ENCODE data around the gene ADAM12. TPM values are rescaled to one million over a fixed set of nuclear protein-coding genes. Genes with fewer than 3 reads are reported as not detected.
"Not testable (repeated sequence)": the region's sequence is repeated elsewhere in the genome, so short reads cannot be mapped to it uniquely, and the experiment has no call there.

ADAM12 gene
- total RNA-seq, 1 donor from 2014 or later, result 3.7 TPM

- H3K36me3 ChIP-seq, result no peaks in the 10 kb centered on the region
- H3K4me3 ChIP-seq, result no peak overlapping the region
- intact Hi-C loops (cut with DNase I), result no loop called here
- no peak overlapping the region for H3K27ac ChIP-seq
- TF ChIP-seq POLR2AphosphoS5 (IDR thresholded peaks at IDR 0.05; ENCODE audit: insufficient read depth in 1 of 2, low read depth in 1 of 2) (no peak), CTCF (IDR thresholded peaks at IDR 0.05) (no peak), POLR2A (IDR thresholded peaks at IDR 0.05) (no peak)
- peaks cover 9% of the 10 kb centered on the region for H3K4me1 ChIP-seq
- no peaks in the 10 kb centered on the region for H3K9me3 ChIP-seq
- H3K27me3 ChIP-seq, result no peaks in the 10 kb centered on the region
- DNase-seq (ENCODE audit: extremely low spot score in 2 of 2), result no peak
Observed at GRCh38 chr10:126351021-126351420, 37.3 kb downstream of the ADAM12 start.

GRCh38 chr10:126350216-126350992, 37.9 kb downstream of the ADAM12 start:
- intact Hi-C loops (cut with DNase I), result no loop called here
- Histone ChIP-seq H3K36me3 (no peaks in the 10 kb centered on the region), H3K4me1 (peaks cover 9% of the 10 kb centered on the region), H3K4me3 (no peak overlapping the region), H3K27me3 (no peaks in the 10 kb centered on the region), H3K27ac (no peak overlapping the region), H3K9me3 (no peaks in the 10 kb centered on the region)
- no peak for DNase-seq (ENCODE audit: extremely low spot score in 2 of 2)
- TF ChIP-seq CTCF (IDR thresholded peaks at IDR 0.05) (no peak), POLR2AphosphoS5 (IDR thresholded peaks at IDR 0.05; ENCODE audit: insufficient read depth in 1 of 2, low read depth in 1 of 2) (no peak), POLR2A (IDR thresholded peaks at IDR 0.05) (no peak)

- no peak overlapping the region for H3K4me3 ChIP-seq
- no peaks in the 10 kb centered on the region for H3K36me3 ChIP-seq
- H3K4me1 ChIP-seq, result peaks cover 9% of the 10 kb centered on the region
- DNase-seq (ENCODE audit: extremely low spot score in 2 of 2), result no peak
- no peaks in the 10 kb centered on the region for H3K9me3 ChIP-seq
- no peaks in the 10 kb centered on the region for H3K27me3 ChIP-seq
- intact Hi-C loops (cut with DNase I), result no loop called here
- no peak for TF ChIP-seq POLR2A (IDR thresholded peaks at IDR 0.05)
- no peak overlapping the region for H3K27ac ChIP-seq
Observed at GRCh38 chr10:126349676-126350075, 38.6 kb downstream of the ADAM12 start.

- Histone ChIP-seq H3K27ac (no peak overlapping the region), H3K27me3 (no peaks in the 10 kb centered on the region), H3K4me1 (peaks cover 9% of the 10 kb centered on the region), H3K4me3 (no peak overlapping the region), H3K36me3 (no peaks in the 10 kb centered on the region), H3K9me3 (no peaks in the 10 kb centered on the region)
- no peak for DNase-seq (ENCODE audit: extremely low spot score in 2 of 2)
- intact Hi-C loops (cut with DNase I), result no loop called here
- TF ChIP-seq POLR2AphosphoS5 (IDR thresholded peaks at IDR 0.05; ENCODE audit: insufficient read depth in 1 of 2, low read depth in 1 of 2), result no peak
- no peak for TF ChIP-seq CTCF (IDR thresholded peaks at IDR 0.05)
- TF ChIP-seq POLR2A (IDR thresholded peaks at IDR 0.05), result no peak
Observed at GRCh38 chr10:126349101-126349500, 39.2 kb downstream of the ADAM12 start.

- intact Hi-C loops (cut with DNase I); H3K36me3 ChIP-seq; H3K4me1 ChIP-seq; H3K27ac ChIP-seq; H3K4me3 ChIP-seq; H3K27me3 ChIP-seq; DNase-seq (ENCODE audit: extremely low spot score in 2 of 2); H3K9me3 ChIP-seq: not testable (repeated sequence)
Observed at GRCh38 chr10:126343496-126343895, 44.8 kb downstream of the ADAM12 start.

GRCh38 chr10:126342680-126343079, 45.6 kb downstream of the ADAM12 start:
- TF ChIP-seq CTCF (IDR thresholded peaks at IDR 0.05) (no peak), POLR2AphosphoS5 (IDR thresholded peaks at IDR 0.05; ENCODE audit: insufficient read depth in 1 of 2, low read depth in 1 of 2) (no peak), POLR2A (IDR thresholded peaks at IDR 0.05) (no peak)
- H3K27me3 ChIP-seq, result no peaks in the 10 kb centered on the region
- no peak overlapping the region for H3K4me3 ChIP-seq
- H3K4me1 ChIP-seq, result no peaks in the 10 kb centered on the region
- no peak for DNase-seq (ENCODE audit: extremely low spot score in 2 of 2)
- no peaks in the 10 kb centered on the region for H3K36me3 ChIP-seq
- intact Hi-C loops (cut with DNase I), result no loop called here
- no peaks in the 10 kb centered on the region for H3K9me3 ChIP-seq
- H3K27ac ChIP-seq, result no peak overlapping the region
